ENCODE data around the gene DIRAS1. TPM values are rescaled to one million over a fixed set of nuclear protein-coding genes. Genes with fewer than 3 reads are reported as not detected.

Gene DIRAS1
- total and polyA plus RNA-seq, 2 experiments from 2014 or later = 2.8 to 18.6 TPM

- Mint-ChIP-seq H3K4me3 (peak overlapping the region; percentile 59), H3K27me3 (ENCODE audit: insufficient read depth, low read depth, poor library complexity) (peaks cover 26% of the 10 kb centered on the region), H3K36me3 (ENCODE audit: low read depth) (no peaks in the 10 kb centered on the region), H3K4me1 (peaks cover 9% of the 10 kb centered on the region), H3K9me3 (no peaks in the 10 kb centered on the region), H3K27ac (peak overlapping the region; percentile 62; the same call in 1 of the 2 replicates)
- ATAC-seq (no peak), DNase-seq (ENCODE audit: low spot score) (no peak)
- no peaks in the 10 kb centered on the region for H3F3A ChIP-seq (replicated peaks; ENCODE audit: low read depth)
- H4K20me1 ChIP-seq (replicated peaks; ENCODE audit: insufficient read depth) = no peaks in the 10 kb centered on the region; the same call in 1 of the 2 replicates
- peaks cover 6% of the 10 kb centered on the region; the same call in 1 of the 2 replicates for H3K9me2 ChIP-seq (ENCODE audit: insufficient read depth)
- no peaks in the 10 kb centered on the region for H3K79me2 ChIP-seq (replicated peaks; ENCODE audit: insufficient read depth)
- peak overlapping the region; percentile 89; the same call in 1 of the 2 replicates for H2AFZ ChIP-seq
- peaks cover 27% of the 10 kb centered on the region for H3K27me3 ChIP-seq (ENCODE audit: insufficient read depth)
- no peak overlapping the region for H3K27ac ChIP-seq (ENCODE audit: low read depth)
- H3K36me3 ChIP-seq (ENCODE audit: insufficient read depth) = no peaks in the 10 kb centered on the region
- TF ChIP-seq ZNF331 (CRISPR knock-in tag; IDR thresholded peaks at IDR 0.05; ENCODE audit: low read depth) (no peak), JUNB (IDR thresholded peaks at IDR 0.05; ENCODE audit: unreplicated experiment) (no peak), EZH2 (IDR thresholded peaks at IDR 0.05; ENCODE audit: low read depth, unreplicated experiment) (no peak), CTCF (conservative IDR thresholded peaks at IDR 0.05; ENCODE audit: low read depth in 2 of 2) (no peak), ZNF114 (CRISPR knock-in tag; IDR thresholded peaks at IDR 0.05) (no peak), REST (IDR thresholded peaks at IDR 0.05; ENCODE audit: unreplicated experiment) (no peak), NANOG (IDR thresholded peaks at IDR 0.05; ENCODE audit: borderline replicate concordance) (no peak)
- H3K4me1 ChIP-seq (ENCODE audit: insufficient read depth) = peaks cover 11% of the 10 kb centered on the region
- peak overlapping the region; percentile 30; the same call in 1 of the 2 replicates for H3K4me3 ChIP-seq
- H3K4me2 ChIP-seq = no peak overlapping the region
Observed at GRCh38 chr19:2703077-2703437, 18.1 kb downstream of the DIRAS1 start.

- peaks cover 27% of the 10 kb centered on the region for H3K27me3 ChIP-seq (ENCODE audit: insufficient read depth)
Observed at GRCh38 chr19:2702170-2703076, 18.7 kb downstream of the DIRAS1 start, which contains the start of gene GNG7. GNG7 (minus strand) TSS chr19:2702694; CDS start chr19:2520688, 182,006 bp downstream.

More at GRCh38 chr19:2702170-2703076, 18.7 kb downstream of the DIRAS1 start, which contains the start of gene GNG7:
- H4K20me1 ChIP-seq (replicated peaks; ENCODE audit: insufficient read depth) = no peaks in the 10 kb centered on the region; the same call in 1 of the 2 replicates
- H2AFZ ChIP-seq = peak within 1 kb of the TSS; percentile 89; the same call in 1 of the 2 replicates
- H3K27ac ChIP-seq (ENCODE audit: low read depth) = no peak within 1 kb of the TSS
- H3K9me2 ChIP-seq (ENCODE audit: insufficient read depth) = peaks cover 6% of the 10 kb centered on the region; the same call in 1 of the 2 replicates
- DNase-seq (ENCODE audit: low spot score) (peak; percentile 96), ATAC-seq (peak; percentile 91)
- Mint-ChIP-seq H3K4me3 (peak within 1 kb of the TSS; percentile 88), H3K9me3 (no peaks in the 10 kb centered on the region), H3K4me1 (peaks cover 9% of the 10 kb centered on the region), H3K27ac (peak within 1 kb of the TSS; percentile 62; the same call in 1 of the 2 replicates), H3K27me3 (ENCODE audit: insufficient read depth, low read depth, poor library complexity) (peaks cover 29% of the 10 kb centered on the region), H3K36me3 (ENCODE audit: low read depth) (no peaks in the 10 kb centered on the region)
- H3K36me3 ChIP-seq (ENCODE audit: insufficient read depth) = no peaks in the 10 kb centered on the region
- H3K4me1 ChIP-seq (ENCODE audit: insufficient read depth) = peaks cover 11% of the 10 kb centered on the region
- peak within 1 kb of the TSS; percentile 97 for H3K4me2 ChIP-seq
- TF ChIP-seq POLR2AphosphoS5 (IDR thresholded peaks at IDR 0.05; ENCODE audit: low read depth) (peak; percentile 53), ETS1 (IDR thresholded peaks at IDR 0.05) (no peak), NANOG (IDR thresholded peaks at IDR 0.05; ENCODE audit: borderline replicate concordance) (no peak), CREB1 (CRISPR knock-in tag; IDR thresholded peaks at IDR 0.05; ENCODE audit: low read depth) (peak; percentile 92)
- peak within 1 kb of the TSS; percentile 77 for H3K4me3 ChIP-seq
- H3F3A ChIP-seq (replicated peaks; ENCODE audit: low read depth) = no peaks in the 10 kb centered on the region
- no peaks in the 10 kb centered on the region for H3K79me2 ChIP-seq (replicated peaks; ENCODE audit: insufficient read depth)

Data from GM23338 (cell line).